ENCODE data around the gene YIPF1. TPM values are rescaled to one million over a fixed set of nuclear protein-coding genes. Genes with fewer than 3 reads are reported as not detected.

The YIPF1 gene
- total RNA-seq, 1 donor from 2014 or later, result 41.2 TPM

DNA sequence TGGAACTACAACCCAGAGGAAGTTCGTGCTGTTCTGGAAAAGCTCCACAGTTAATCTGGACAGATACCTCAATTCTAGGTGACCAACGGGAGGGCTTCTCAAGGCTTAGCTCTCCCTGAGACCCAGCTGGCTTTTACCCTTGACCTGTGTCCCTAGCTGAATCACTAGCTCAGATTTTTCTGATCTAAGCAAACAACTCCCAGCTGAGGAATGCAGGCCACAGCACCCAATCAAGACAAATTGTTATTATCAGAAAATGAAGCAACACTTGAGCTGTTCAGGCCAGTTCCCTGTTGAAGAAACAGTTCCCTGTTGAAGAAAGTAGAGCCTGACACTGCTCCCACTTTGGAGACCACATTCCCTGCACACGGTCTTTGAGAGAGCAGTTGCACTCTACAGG lies 20.3 kb upstream of the YIPF1 start:
- Mint-ChIP-seq H3K4me3 (no peak overlapping the region), H3K27me3 (ENCODE audit: insufficient read depth, low read depth) (no peaks in the 10 kb centered on the region), H3K9me3 (no peaks in the 10 kb centered on the region), H3K36me3 (peaks cover 4% of the 10 kb centered on the region), H3K27ac (peak overlapping the region; percentile 3), H3K4me1 (peaks cover 7% of the 10 kb centered on the region)
- H2AFZ ChIP-seq (replicated peaks), result no peak overlapping the region
- H3K79me2 ChIP-seq (ENCODE audit: low read depth), result no peaks in the 10 kb centered on the region
- no peak overlapping the region for H3K9ac ChIP-seq
- peaks cover 18% of the 10 kb centered on the region for H3K4me1 ChIP-seq
- no peaks in the 10 kb centered on the region for H3K27me3 ChIP-seq
- no peaks in the 10 kb centered on the region for H3K9me3 ChIP-seq (ENCODE audit: low read depth)
- no peak overlapping the region for H3K4me2 ChIP-seq
- TF ChIP-seq EZH2 (IDR thresholded peaks at IDR 0.05), result no peak
- TF ChIP-seq EZH2phosphoT487 (IDR thresholded peaks at IDR 0.05), result no peak
- TF ChIP-seq, protein P1, sequence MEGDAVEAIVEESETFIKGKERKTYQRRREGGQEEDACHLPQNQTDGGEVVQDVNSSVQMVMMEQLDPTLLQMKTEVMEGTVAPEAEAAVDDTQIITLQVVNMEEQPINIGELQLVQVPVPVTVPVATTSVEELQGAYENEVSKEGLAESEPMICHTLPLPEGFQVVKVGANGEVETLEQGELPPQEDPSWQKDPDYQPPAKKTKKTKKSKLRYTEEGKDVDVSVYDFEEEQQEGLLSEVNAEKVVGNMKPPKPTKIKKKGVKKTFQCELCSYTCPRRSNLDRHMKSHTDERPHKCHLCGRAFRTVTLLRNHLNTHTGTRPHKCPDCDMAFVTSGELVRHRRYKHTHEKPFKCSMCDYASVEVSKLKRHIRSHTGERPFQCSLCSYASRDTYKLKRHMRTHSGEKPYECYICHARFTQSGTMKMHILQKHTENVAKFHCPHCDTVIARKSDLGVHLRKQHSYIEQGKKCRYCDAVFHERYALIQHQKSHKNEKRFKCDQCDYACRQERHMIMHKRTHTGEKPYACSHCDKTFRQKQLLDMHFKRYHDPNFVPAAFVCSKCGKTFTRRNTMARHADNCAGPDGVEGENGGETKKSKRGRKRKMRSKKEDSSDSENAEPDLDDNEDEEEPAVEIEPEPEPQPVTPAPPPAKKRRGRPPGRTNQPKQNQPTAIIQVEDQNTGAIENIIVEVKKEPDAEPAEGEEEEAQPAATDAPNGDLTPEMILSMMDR (IDR thresholded peaks at IDR 0.05), result no peak
- H3K36me3 ChIP-seq, result no peaks in the 10 kb centered on the region
- H4K20me1 ChIP-seq (ENCODE audit: low read depth), result no peaks in the 10 kb centered on the region
- no peak overlapping the region for H3K4me3 ChIP-seq
- no peak overlapping the region for H3K27ac ChIP-seq
- H3F3A ChIP-seq (ENCODE audit: low read depth), result no peaks in the 10 kb centered on the region
- no peak for DNase-seq (ENCODE audit: low spot score)

DNA sequence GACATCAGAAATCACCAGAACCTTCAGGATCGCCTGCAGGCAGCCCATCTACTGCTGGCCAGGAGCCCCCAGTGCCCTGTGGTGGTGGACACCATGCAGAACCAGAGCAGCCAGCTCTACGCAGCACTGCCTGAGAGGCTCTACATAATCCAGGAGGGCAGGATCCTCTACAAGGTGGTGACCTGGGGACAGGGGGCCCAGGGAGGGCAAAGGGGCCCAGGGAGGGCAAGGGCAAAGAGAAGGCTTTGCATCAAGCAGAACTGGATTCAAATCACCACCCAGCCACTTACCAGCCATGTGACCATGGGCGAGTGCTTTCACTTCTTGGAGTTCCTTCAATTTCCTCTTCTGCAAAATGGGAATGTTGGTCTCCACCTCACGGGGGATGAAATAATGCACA lies 16.5 kb upstream of the YIPF1 start:
- no peaks in the 10 kb centered on the region for H3F3A ChIP-seq (ENCODE audit: low read depth)
- no peak overlapping the region for H3K27ac Mint-ChIP-seq
- no peaks in the 10 kb centered on the region for H3K27me3 ChIP-seq
- H3K27ac ChIP-seq, result no peak overlapping the region
- no peaks in the 10 kb centered on the region for H3K9me3 ChIP-seq (ENCODE audit: low read depth)
- no peak overlapping the region for H3K4me2 ChIP-seq
- peaks cover 13% of the 10 kb centered on the region for H3K4me1 Mint-ChIP-seq
- H3K4me1 ChIP-seq, result no peaks in the 10 kb centered on the region
- no peak for DNase-seq (ENCODE audit: low spot score)
- no peaks in the 10 kb centered on the region for H3K27me3 Mint-ChIP-seq (ENCODE audit: insufficient read depth, low read depth)
- TF ChIP-seq, protein P1 (IDR thresholded peaks at IDR 0.05), result no peak
- no peak for TF ChIP-seq EZH2 (IDR thresholded peaks at IDR 0.05)
- no peak for TF ChIP-seq EZH2phosphoT487 (IDR thresholded peaks at IDR 0.05)
- H3K36me3 ChIP-seq, result no peaks in the 10 kb centered on the region
- H2AFZ ChIP-seq (replicated peaks), result no peak overlapping the region
- H3K9me3 Mint-ChIP-seq, result no peaks in the 10 kb centered on the region
- no peak overlapping the region for H3K4me3 Mint-ChIP-seq
- no peaks in the 10 kb centered on the region for H3K79me2 ChIP-seq (ENCODE audit: low read depth)
- no peaks in the 10 kb centered on the region for H3K36me3 Mint-ChIP-seq
- no peak overlapping the region for H3K4me3 ChIP-seq
- no peaks in the 10 kb centered on the region for H4K20me1 ChIP-seq (ENCODE audit: low read depth)
- H3K9ac ChIP-seq, result no peak overlapping the region

DNA sequence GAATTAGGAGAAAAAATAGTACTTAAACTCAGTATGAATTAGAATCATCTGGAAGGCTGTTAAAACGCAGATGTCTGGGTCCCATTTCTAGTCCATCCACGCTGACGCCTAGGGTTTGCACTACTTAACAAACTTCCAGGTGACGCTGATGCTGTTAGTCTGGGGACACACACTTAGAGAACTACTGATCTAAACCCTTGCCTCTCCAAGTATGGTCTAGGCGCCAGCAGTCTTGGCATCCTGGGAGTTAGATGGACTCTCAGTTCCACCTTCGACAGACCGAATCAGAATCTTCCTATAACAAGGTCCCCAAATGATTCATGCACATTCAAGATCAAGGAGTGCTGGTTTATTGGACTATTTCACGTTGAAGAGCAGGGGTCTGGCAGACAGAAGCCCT lies 15.9 kb upstream of the YIPF1 start:
- H3K4me3 ChIP-seq, result no peak overlapping the region
- Mint-ChIP-seq H3K4me3 (no peak overlapping the region), H3K36me3 (no peaks in the 10 kb centered on the region), H3K4me1 (peaks cover 14% of the 10 kb centered on the region), H3K9me3 (no peaks in the 10 kb centered on the region), H3K27me3 (ENCODE audit: insufficient read depth, low read depth) (no peaks in the 10 kb centered on the region), H3K27ac (no peak overlapping the region)
- no peak for DNase-seq (ENCODE audit: low spot score)
- no peak overlapping the region for H3K27ac ChIP-seq
- TF ChIP-seq EZH2phosphoT487 (IDR thresholded peaks at IDR 0.05), result no peak
- TF ChIP-seq EZH2 (IDR thresholded peaks at IDR 0.05), result no peak
- TF ChIP-seq, protein P1 (IDR thresholded peaks at IDR 0.05), result no peak
- no peaks in the 10 kb centered on the region for H3F3A ChIP-seq (ENCODE audit: low read depth)
- no peak overlapping the region for H3K4me2 ChIP-seq
- H4K20me1 ChIP-seq (ENCODE audit: low read depth), result no peaks in the 10 kb centered on the region
- no peaks in the 10 kb centered on the region for H3K27me3 ChIP-seq
- H3K36me3 ChIP-seq, result no peaks in the 10 kb centered on the region
- H3K9me3 ChIP-seq (ENCODE audit: low read depth), result no peaks in the 10 kb centered on the region
- no peaks in the 10 kb centered on the region for H3K4me1 ChIP-seq
- no peak overlapping the region for H2AFZ ChIP-seq (replicated peaks)
- H3K79me2 ChIP-seq (ENCODE audit: low read depth), result no peaks in the 10 kb centered on the region
- no peak overlapping the region for H3K9ac ChIP-seq
